ENCODE results near the gene CLEC1B. TPM values are rescaled to one million over a fixed set of nuclear protein-coding genes. Genes with fewer than 3 reads are reported as not detected.

CLEC1B gene
- total RNA-seq, 1 donor from 2014 or later, result not detected

Other genes with a start within 250 kb of the CLEC1B start
- 1.1 TPM for gene CD69, start 238.2 kb downstream of the CLEC1B start, total RNA-seq
- 0.55 TPM for gene KLRF1, start 171.6 kb downstream of the CLEC1B start, total RNA-seq
- 3.7 TPM for gene CLEC2B, start 129.8 kb downstream of the CLEC1B start, total RNA-seq
- gene KLRF2, start 117.6 kb downstream of the CLEC1B start, total RNA-seq, result not detected
- gene CLEC2A, start 66.8 kb downstream of the CLEC1B start, total RNA-seq, result not detected
- 4.9 TPM for gene CLEC12A, start 27.7 kb downstream of the CLEC1B start, total RNA-seq
- not detected for gene CLEC12B, start 11.5 kb upstream of the CLEC1B start, total RNA-seq
- gene CLEC9A, start 31.6 kb upstream of the CLEC1B start, total RNA-seq, result not detected
- gene CLEC1A, start 99.9 kb upstream of the CLEC1B start, total RNA-seq, result 4.4 TPM
- gene CLEC7A, start 131.1 kb upstream of the CLEC1B start, total RNA-seq, result 2.8 TPM
- 0.64 TPM for gene OLR1, start 173.0 kb upstream of the CLEC1B start, total RNA-seq
- gene TMEM52B, start 179.9 kb upstream of the CLEC1B start, total RNA-seq, result not detected
- gene GABARAPL1, start 213.8 kb upstream of the CLEC1B start, total RNA-seq, result 217 TPM

Measured in left ventricle myocardium superior (tissue), 1 donor.